Right cardiac atrium (tissue), 5 donors: ENCODE measurements around the gene ASCC3. TPM values are rescaled to one million over a fixed set of nuclear protein-coding genes. Genes with fewer than 3 reads are reported as not detected.

ENCODE experiments used
- ATAC-seq, 2 donors: fragments of 200-7000 bp; cut with Tn5 transposase; one replicate each; pipeline versions ENCODE4 v1.8.0 to v1.9.1; 2020; ENCODE audit warnings: moderate library complexity in 2 of 2, mild to moderate bottlenecking in 1 of 2
- DNase-seq, 3 donors: peaks; one replicate each; pipeline ENCODE4 v3.0.0-alpha.2; 2020
- H3K27ac ChIP-seq: one replicate; pipeline ENCODE4 v1.5.1; 2013; ENCODE audit warnings: mild to moderate bottlenecking, low read length, control low read depth, moderate library complexity
- H3K27me3 ChIP-seq: one replicate; pipeline ENCODE4 v1.6.1; 2013; ENCODE audit not compliant: control insufficient read depth, insufficient read depth
- H3K4me1 ChIP-seq: one replicate; pipeline ENCODE4 v1.6.1; 2013; ENCODE audit warnings: low read length; ENCODE audit not compliant: control insufficient read depth, insufficient read depth
- H3K4me3 ChIP-seq: one replicate; pipeline ENCODE4 v1.5.1; 2013; ENCODE audit warnings: low read length, control low read depth
- H3K9me3 ChIP-seq: one replicate; pipeline ENCODE4 v1.6.1; 2013; ENCODE audit warnings: low read length; ENCODE audit not compliant: control insufficient read depth
- WGBS: extraction: QIAGEN DNeasy Blood & Tissue Kit; methylation state at CpG from one replicate; pipeline ENCODE4 v1.1.7; 2013; 5-methylcytosine and 5-hydroxymethylcytosine counted together
- intact Hi-C, 4 donors: fragments of 100-400 bp; cut with DNase I; formaldehyde crosslinking; loops; one replicate each; pipeline versions ENCODE4 v1.11.0 to v1.14.0; 2022 to 2023
- polyA plus RNA-seq: library from polyadenylated mRNA; stranded (reverse); fragments of 200-250 nt; gene quantifications from one replicate; pipeline ENCODE4 v1.2.3, GENCODE V29; 2013
- total RNA-seq, 4 donors: library from RNA; stranded (reverse); fragmentation: NEBNext Ultra II Directional; extraction: Animal tissue kit (Norgen Biotek cat#: 25700); gene quantifications; one replicate each; pipeline ENCODE4 v1.2.1, GENCODE V29; 2021
- donor health status: healthy with polysubstance abuse.
- donor health status: DM: no; HTN: yes; CAD: no.
- donor health status: DM: no; HTN: no; CAD: no.
- donor health status: DM: no; HTN: yes; CAD: no; lungs with severe emphysema.
- donor health status: DM: yes; HTN: yes; CAD: no.

The ASCC3 gene
- total and polyA plus RNA-seq, 5 donors = 11.8 to 26.1 (median 22.1) TPM

GRCh38 chr6:100517633-100518032 is 363.5 kb downstream of the ASCC3 start:
- ATAC-seq = no peak
- Histone ChIP-seq H3K27me3 (no peaks in the 10 kb centered on the region), H3K9me3 (no peaks in the 10 kb centered on the region), H3K4me1 (no peaks in the 10 kb centered on the region), H3K4me3 (no peak overlapping the region), H3K27ac (no peak overlapping the region)
- no peak for DNase-seq
- WGBS = 88% methylated on average over 1 of the region's 1 CpG
- intact Hi-C loops = no loop called here

- Histone ChIP-seq H3K9me3 (no peaks in the 10 kb centered on the region), H3K4me1 (no peaks in the 10 kb centered on the region), H3K27me3 (no peaks in the 10 kb centered on the region), H3K27ac (no peak overlapping the region), H3K4me3 (no peak overlapping the region)
- DNase-seq = no peak
- WGBS = 90% methylated on average over 4 of the region's 4 CpGs
- intact Hi-C loops = no loop called here
- ATAC-seq = no peak
Observed at GRCh38 chr6:100517106-100517505, 364.0 kb downstream of the ASCC3 start.

GRCh38 chr6:100514660-100515059 is 366.5 kb downstream of the ASCC3 start:
- Histone ChIP-seq H3K27me3 (no peaks in the 10 kb centered on the region), H3K4me1 (no peaks in the 10 kb centered on the region), H3K9me3 (no peaks in the 10 kb centered on the region), H3K27ac (no peak overlapping the region), H3K4me3 (no peak overlapping the region)
- intact Hi-C loops = no loop called here
- WGBS = 96% methylated on average over 3 of the region's 3 CpGs
- DNase-seq (no peak), ATAC-seq (no peak)

GRCh38 chr6:100512203-100512862 is 368.8 kb downstream of the ASCC3 start:
- DNase-seq = no peak
- Histone ChIP-seq H3K4me3 (no peak overlapping the region), H3K27ac (no peak overlapping the region), H3K4me1 (no peaks in the 10 kb centered on the region), H3K27me3 (no peaks in the 10 kb centered on the region), H3K9me3 (no peaks in the 10 kb centered on the region)
- ATAC-seq = peak in 1 of 2 donors; percentile 41
- WGBS = 70% methylated on average over 6 of the region's 6 CpGs
- intact Hi-C loops = no loop called here

GRCh38 chr6:100509101-100509500 is 372.0 kb downstream of the ASCC3 start:
- Histone ChIP-seq H3K4me1 (no peaks in the 10 kb centered on the region), H3K27me3 (no peaks in the 10 kb centered on the region), H3K4me3 (no peak overlapping the region), H3K27ac (no peak overlapping the region), H3K9me3 (no peaks in the 10 kb centered on the region)
- 97% methylated on average over 3 of the region's 3 CpGs for WGBS
- intact Hi-C loops = no loop called here
- ATAC-seq (no peak), DNase-seq (no peak)

GRCh38 chr6:100506651-100507050 is 374.5 kb downstream of the ASCC3 start:
- 92% methylated on average over 2 of the region's 2 CpGs for WGBS
- DNase-seq (no peak), ATAC-seq (no peak)
- no peak overlapping the region for H3K27ac ChIP-seq
- H3K4me1 ChIP-seq = no peaks in the 10 kb centered on the region
- no peak overlapping the region for H3K4me3 ChIP-seq
- H3K27me3 ChIP-seq = no peaks in the 10 kb centered on the region
- intact Hi-C loops = no loop called here
- no peaks in the 10 kb centered on the region for H3K9me3 ChIP-seq

GRCh38 chr6:100504786-100505737 is 376.1 kb downstream of the ASCC3 start:
- H3K27ac ChIP-seq = no peak overlapping the region
- H3K27me3 ChIP-seq = no peaks in the 10 kb centered on the region
- no peak overlapping the region for H3K4me3 ChIP-seq
- no peaks in the 10 kb centered on the region for H3K9me3 ChIP-seq
- peak; percentile 59 to 74 for ATAC-seq
- H3K4me1 ChIP-seq = no peaks in the 10 kb centered on the region
- intact Hi-C loops = no loop called here
- 50% methylated on average over 6 of the region's 6 CpGs for WGBS
- peak in 1 of 3 donors; percentile 17 for DNase-seq

GRCh38 chr6:100503043-100503705 is 378.0 kb downstream of the ASCC3 start:
- no peak overlapping the region for H3K4me3 ChIP-seq
- H3K27ac ChIP-seq = no peak overlapping the region
- no peak for DNase-seq
- H3K9me3 ChIP-seq = no peaks in the 10 kb centered on the region
- no peak for ATAC-seq
- intact Hi-C loops = no loop called here
- no peaks in the 10 kb centered on the region for H3K27me3 ChIP-seq
- no peaks in the 10 kb centered on the region for H3K4me1 ChIP-seq

- no peak overlapping the region for H3K4me3 ChIP-seq
- no peak for DNase-seq
- peaks cover 4% of the 10 kb centered on the region for H3K27me3 ChIP-seq
- H3K9me3 ChIP-seq = no peaks in the 10 kb centered on the region
- no peak for ATAC-seq
- WGBS = 76% methylated on average over 6 of the region's 6 CpGs
- H3K4me1 ChIP-seq = no peaks in the 10 kb centered on the region
- no peak overlapping the region for H3K27ac ChIP-seq
- intact Hi-C loops = no loop called here
Observed at GRCh38 chr6:100493206-100493888, 387.8 kb downstream of the ASCC3 start.

GRCh38 chr6:100491952-100492670 is 389.0 kb downstream of the ASCC3 start:
- Histone ChIP-seq H3K4me3 (no peak overlapping the region), H3K27me3 (peaks cover 4% of the 10 kb centered on the region), H3K27ac (no peak overlapping the region), H3K4me1 (no peaks in the 10 kb centered on the region), H3K9me3 (no peaks in the 10 kb centered on the region)
- ATAC-seq (no peak), DNase-seq (no peak)
- intact Hi-C loops = no loop called here
- 58% methylated on average over 13 of the region's 13 CpGs for WGBS
